Measurements from ENCODE around the gene TSSC4. TPM values are rescaled to one million over a fixed set of nuclear protein-coding genes. Genes with fewer than 3 reads are reported as not detected.

TSSC4 gene
- polyA plus RNA-seq, 3 donors, result 28.1 to 74.6 (median 52.0) TPM

DNA sequence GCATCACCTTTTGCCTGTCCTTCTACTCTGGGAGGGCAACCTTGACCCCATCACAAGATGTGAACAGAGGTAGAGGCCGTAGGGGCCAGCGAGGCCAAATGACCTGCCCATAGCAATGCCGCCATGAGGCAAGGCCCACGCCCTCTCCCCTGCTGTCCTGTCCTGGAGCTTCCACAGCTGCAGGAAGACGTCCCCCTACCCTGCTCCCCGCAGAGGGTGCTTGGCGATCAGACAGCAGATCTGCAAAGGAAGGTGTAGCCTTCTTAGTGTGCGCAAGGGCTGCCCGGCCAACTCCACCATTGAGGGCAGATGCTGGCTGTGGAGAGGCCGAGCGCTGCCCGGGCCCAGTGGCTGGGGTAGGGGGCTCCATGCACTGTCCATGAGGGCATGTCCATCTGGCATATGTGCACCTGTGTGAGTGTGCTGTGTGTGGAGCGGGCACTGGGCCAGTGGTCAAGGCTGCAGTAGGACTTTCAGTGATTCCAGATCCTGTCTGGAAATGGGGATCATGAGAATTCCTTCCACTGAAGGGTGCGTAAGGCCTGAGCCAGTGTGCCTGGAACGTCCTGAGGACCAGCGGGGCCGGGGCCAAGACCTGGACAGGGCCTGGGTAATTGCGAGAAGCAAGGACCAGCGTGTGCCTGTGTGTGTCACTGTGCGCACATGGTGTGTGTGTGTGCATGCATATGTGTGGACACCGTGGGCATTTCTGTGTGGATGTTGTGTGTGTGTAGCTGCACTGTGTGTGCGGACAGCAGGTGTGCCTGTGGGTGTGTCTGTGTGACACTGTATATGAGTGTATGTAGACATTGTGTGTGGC is 32.8 kb downstream of the TSSC4 start:
- Histone ChIP-seq H3K4me2 (replicated peaks; ENCODE audit: extremely low read depth, low read length, poor library complexity, severe bottlenecking) (no peak overlapping the region), H3K79me2 (ENCODE audit: insufficient read depth, low read length) (no peaks in the 10 kb centered on the region), H3K9me3 (replicated peaks in 1 of 2; ENCODE audit: control insufficient read depth in 1 of 2, insufficient read depth in 1 of 2, low read length in 2 of 2) (no peaks in the 10 kb centered on the region), H4K20me1 (ENCODE audit: insufficient read depth, low read length) (no peaks in the 10 kb centered on the region), H3K27me3 (ENCODE audit: control insufficient read depth in 2 of 2, insufficient read depth in 2 of 2, low read length in 2 of 2) (peaks cover 0 to 6% of the 10 kb centered on the region in 2 donors), H3K9ac (ENCODE audit: insufficient read depth, low read length, poor library complexity, severe bottlenecking) (no peak overlapping the region), H3K27ac (ENCODE audit: low read depth in 1 of 2, low read length in 2 of 2) (no peak overlapping the region), H3K4me1 (ENCODE audit: control insufficient read depth in 1 of 2, insufficient read depth in 2 of 2, low read length in 2 of 2) (no peaks in the 10 kb centered on the region), H3K36me3 (replicated peaks in 1 of 2; ENCODE audit: control insufficient read depth in 1 of 2, insufficient read depth in 2 of 2, low read length in 2 of 2) (no peaks in the 10 kb centered on the region), H3K4me3 (replicated peaks in 1 of 3; ENCODE audit: low read depth in 2 of 3, low read length in 3 of 3) (no peak overlapping the region), H2AFZ (ENCODE audit: insufficient read depth, low read depth, low read length, poor library complexity, severe bottlenecking) (no peak overlapping the region)
- intact Hi-C loops (cut with micrococcal nuclease), result no loop called here
- H3K4me1 Mint-ChIP-seq, result no peaks in the 10 kb centered on the region
- no peak overlapping the region for H3K27ac Mint-ChIP-seq
- no peak for DNase-seq
- TF ChIP-seq CTCF (IDR thresholded peaks at IDR 0.05), result no peak
- no peaks in the 10 kb centered on the region for H3K36me3 Mint-ChIP-seq
- peaks cover 7 to 16% (median 14%) of the 10 kb centered on the region in 3 donors for H3K27me3 Mint-ChIP-seq (ENCODE audit: low read depth in 3 of 3)
- no peaks in the 10 kb centered on the region for H3K9me3 Mint-ChIP-seq
- H3K4me3 Mint-ChIP-seq, result no peak overlapping the region
- 96% methylated on average over 19 of the region's 22 CpGs for WGBS (ENCODE audit: insufficient coverage)

DNA sequence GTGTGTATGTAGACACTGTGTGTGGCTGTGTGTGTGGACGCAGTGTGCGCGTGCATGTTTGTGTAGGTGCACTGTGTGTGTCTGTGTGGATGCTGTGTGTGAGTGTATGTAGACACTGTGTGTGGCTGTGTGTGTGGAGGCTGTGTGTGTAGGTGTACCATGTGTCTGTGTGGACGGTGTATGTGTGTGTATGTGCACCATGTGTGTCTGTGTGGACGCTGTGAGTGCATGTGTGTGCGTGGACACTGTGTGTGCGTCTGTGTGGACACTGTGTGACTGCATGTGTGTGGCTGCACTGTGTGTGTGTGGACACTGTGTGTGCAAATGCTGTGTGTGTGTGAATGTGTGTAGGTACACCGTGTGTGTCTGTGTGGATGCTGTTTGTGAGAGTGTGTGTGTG is 33.5 kb downstream of the TSSC4 start:
- no peaks in the 10 kb centered on the region for H3K4me1 ChIP-seq (ENCODE audit: control insufficient read depth in 1 of 2, insufficient read depth in 2 of 2, low read length in 2 of 2)
- WGBS (ENCODE audit: insufficient coverage), result 96% methylated on average over 8 of the region's 8 CpGs
- H3K27ac Mint-ChIP-seq, result no peak overlapping the region
- intact Hi-C loops (cut with micrococcal nuclease), result no loop called here
- H3K27me3 ChIP-seq (ENCODE audit: control insufficient read depth in 2 of 2, insufficient read depth in 2 of 2, low read length in 2 of 2), result peaks cover 0 to 6% of the 10 kb centered on the region in 2 donors
- no peak for TF ChIP-seq CTCF (IDR thresholded peaks at IDR 0.05)
- H3K4me3 Mint-ChIP-seq, result no peak overlapping the region
- no peaks in the 10 kb centered on the region for H3K36me3 ChIP-seq (replicated peaks in 1 of 2; ENCODE audit: control insufficient read depth in 1 of 2, insufficient read depth in 2 of 2, low read length in 2 of 2)
- no peaks in the 10 kb centered on the region for H3K9me3 ChIP-seq (replicated peaks in 1 of 2; ENCODE audit: control insufficient read depth in 1 of 2, insufficient read depth in 1 of 2, low read length in 2 of 2)
- no peak for DNase-seq
- H3K79me2 ChIP-seq (ENCODE audit: insufficient read depth, low read length), result no peaks in the 10 kb centered on the region
- H3K4me3 ChIP-seq (replicated peaks in 1 of 3; ENCODE audit: low read depth in 2 of 3, low read length in 3 of 3), result no peak overlapping the region
- no peak overlapping the region for H3K9ac ChIP-seq (ENCODE audit: insufficient read depth, low read length, poor library complexity, severe bottlenecking)
- no peak overlapping the region for H3K4me2 ChIP-seq (replicated peaks; ENCODE audit: extremely low read depth, low read length, poor library complexity, severe bottlenecking)
- no peaks in the 10 kb centered on the region for H4K20me1 ChIP-seq (ENCODE audit: insufficient read depth, low read length)
- H3K27me3 Mint-ChIP-seq (ENCODE audit: low read depth in 3 of 3), result peaks cover 7 to 18% (median 16%) of the 10 kb centered on the region in 3 donors
- no peaks in the 10 kb centered on the region for H3K9me3 Mint-ChIP-seq
- H2AFZ ChIP-seq (ENCODE audit: insufficient read depth, low read depth, low read length, poor library complexity, severe bottlenecking), result no peak overlapping the region
- no peaks in the 10 kb centered on the region for H3K36me3 Mint-ChIP-seq
- H3K4me1 Mint-ChIP-seq, result no peaks in the 10 kb centered on the region
- no peak overlapping the region for H3K27ac ChIP-seq (ENCODE audit: low read depth in 1 of 2, low read length in 2 of 2)
